HG02885 (cell line): ENCODE data around the gene FCGR3B.
"Not testable (repeated sequence)": the region's sequence is repeated elsewhere in the genome, so short reads cannot be mapped to it uniquely, and the experiment has no call there.

Source experiments
- ATAC-seq: cut with Tn5 transposase; IDR thresholded peaks from one replicate; pipeline ENCODE4 v1.9.1; 2021; ENCODE audit warnings: mild to moderate bottlenecking; ENCODE audit not compliant: unreplicated experiment, poor library complexity

Gene FCGR3B

DNA sequence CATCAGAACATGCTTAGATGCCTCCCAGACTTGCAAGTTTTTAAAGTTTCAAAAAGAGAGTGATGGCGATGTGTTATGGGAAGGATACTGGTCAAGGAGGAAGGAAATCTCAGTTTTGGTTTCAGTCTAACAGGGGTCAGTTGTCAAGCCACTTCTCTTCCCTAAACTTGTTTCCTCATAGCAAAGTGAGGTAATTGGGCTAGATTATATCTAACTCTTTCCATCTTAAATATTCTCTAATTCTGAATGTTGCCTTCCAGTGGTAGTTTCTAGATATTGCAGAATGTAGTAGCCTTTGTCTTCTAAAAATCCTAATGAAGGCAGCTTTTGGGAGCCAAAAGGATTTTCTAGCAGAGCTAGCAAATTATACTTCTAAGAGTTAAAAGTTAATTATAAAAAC is 11.7 kb upstream of the FCGR3B start:
- not testable (repeated sequence) for ATAC-seq

- not testable (repeated sequence) for ATAC-seq
Observed at GRCh38 chr1:161639203-161639602, 8.2 kb upstream of the FCGR3B start.

DNA sequence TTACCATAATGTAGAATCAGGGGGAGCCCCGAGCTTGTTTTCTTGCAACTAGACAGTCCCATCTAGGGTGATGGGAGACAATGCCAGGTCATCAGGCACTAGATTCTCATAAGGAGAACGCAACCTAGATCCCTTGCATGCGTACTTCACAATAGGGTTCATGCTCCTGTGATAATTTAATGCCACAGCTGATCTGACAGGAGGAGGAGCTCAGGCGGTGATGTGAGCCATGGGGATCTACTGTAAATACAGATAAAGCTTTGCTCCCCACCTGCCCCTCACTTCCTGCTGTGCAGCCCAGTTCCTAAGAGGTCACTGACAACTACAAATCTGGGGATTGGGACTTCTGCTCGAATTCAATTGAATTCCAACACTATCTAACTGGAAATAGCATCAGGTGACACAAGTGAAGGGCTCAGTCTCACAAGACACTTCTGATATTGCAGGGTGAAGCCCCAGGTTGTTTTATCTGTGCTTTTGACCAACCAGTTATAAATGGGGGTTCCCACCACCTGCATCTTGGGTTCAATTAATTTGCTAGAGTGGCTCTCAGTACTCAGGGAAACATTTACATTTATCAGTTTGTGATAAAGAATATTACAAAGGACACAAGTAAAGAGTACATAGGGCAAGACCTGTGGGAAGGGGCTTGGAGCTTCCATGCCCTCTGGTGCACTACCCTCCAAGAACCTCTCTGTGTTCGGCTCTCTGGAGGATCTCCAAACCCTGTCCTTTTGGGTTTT is 7.4 kb upstream of the FCGR3B start:
- ATAC-seq = not testable (repeated sequence)

GRCh38 chr1:161636976-161637375 is 6.0 kb upstream of the FCGR3B start:
- ATAC-seq = not testable (repeated sequence)

DNA sequence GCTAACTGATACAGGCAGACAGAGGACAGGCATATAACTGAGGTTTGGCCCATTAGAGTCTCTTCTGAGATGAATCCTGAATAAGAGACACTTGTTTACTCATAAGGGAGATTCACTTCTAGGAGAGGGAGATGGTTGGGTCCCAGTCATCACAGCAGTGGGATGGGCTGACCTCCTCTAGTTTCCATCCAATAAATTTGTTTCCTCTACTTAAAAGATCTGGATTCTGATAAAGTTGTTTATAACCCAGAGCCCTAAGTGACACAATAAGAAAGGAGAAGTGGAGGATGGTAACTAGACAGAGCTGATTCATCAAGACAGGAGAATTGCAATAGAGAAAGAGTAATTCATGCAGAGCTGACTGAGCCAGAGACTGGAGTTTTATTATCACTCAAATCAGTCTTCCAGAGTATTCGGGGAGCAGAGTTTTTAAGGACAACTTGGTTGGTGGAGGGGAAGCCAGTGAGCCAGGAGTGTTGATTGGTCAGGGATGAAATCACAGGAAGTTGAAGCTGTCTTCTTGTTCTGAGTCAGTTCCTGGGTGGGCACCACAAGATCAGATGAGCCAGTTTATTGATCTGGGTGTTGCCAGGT is 5.3 kb upstream of the FCGR3B start:
- not testable (repeated sequence) for ATAC-seq

- ATAC-seq = not testable (repeated sequence)
Observed at GRCh38 chr1:161634993-161635392, 4.0 kb upstream of the FCGR3B start.

DNA sequence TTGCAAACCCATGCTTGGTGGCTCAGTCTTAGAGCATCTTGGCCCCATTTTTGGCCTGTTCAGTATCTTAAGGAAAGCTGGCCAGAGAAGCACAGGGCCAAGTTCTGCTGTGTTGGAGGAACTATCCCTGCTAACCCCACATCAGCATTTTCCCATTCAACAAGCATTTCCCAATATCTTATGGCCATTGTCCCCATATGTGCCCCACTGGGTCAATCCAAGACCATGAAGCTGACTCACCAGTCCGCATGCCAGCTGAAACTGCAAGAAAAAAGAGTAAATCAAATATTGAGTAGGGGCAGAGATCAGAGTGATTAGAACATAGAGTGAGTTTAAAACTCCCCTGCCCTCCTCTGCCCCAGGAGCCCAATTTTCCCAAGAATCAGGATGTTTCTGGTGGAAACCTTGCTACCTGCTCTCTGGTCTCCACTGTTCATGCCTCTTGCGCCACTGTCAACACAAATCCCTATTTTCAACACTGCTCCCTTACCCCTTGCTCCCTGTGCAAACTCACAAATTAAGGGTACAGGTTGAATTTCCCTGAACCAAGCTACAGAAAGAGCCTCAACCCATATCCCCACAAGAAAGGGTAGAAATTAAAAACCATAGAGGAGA is 741 bp downstream of the FCGR3B start:
- ATAC-seq = not testable (repeated sequence)

DNA sequence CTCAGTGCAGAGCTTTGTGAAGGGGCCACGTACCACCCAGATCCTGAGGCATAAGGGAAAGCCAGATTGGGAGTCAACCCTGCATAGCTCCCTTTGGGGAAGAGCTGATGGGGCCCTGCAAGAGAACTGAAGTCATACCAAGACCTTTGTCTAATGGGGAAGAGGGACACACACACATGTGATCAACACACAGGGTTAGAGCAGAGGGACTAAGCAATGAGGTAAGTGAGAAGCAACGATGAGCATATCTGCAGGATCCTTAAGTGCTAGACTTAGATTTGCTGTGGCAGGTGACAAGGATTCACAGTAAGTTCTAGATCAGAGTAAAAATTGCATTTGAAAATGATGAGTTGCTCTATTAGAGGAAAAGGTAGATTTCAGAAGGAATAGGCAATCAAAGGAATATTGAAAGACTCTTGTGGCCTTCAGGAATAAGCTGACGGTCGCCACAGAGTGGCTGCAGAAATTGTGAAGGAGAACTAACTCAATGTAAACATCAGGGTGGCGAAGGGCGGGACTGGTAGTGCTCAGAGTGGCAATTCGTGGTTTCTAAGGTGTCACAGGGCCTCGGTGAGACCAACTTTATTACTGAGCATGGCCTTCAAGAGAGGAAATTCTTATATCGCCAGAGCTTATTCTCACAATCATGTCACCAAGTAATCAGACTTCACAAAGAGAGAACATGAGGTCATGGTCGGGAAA is 4.4 kb downstream of the FCGR3B start:
- not testable (repeated sequence) for ATAC-seq

DNA sequence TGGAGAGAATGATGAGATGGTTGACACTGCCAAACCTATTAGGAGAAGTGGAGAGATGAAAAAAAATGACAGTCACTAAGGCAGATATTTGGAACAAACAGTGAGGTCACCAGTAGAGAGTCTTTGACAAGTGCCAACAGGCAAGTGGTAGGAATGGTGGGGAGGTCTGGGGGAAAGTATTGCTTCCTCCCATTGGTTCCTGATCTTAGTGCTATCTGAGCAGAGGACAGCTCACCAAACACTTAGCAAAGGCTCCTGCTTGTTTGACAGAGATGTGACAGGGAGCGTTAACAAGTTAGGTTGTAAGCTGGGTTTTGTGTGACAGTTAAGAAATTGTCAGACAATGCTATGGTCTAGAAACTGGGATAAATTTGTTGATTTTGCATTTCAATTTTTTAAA is 6.4 kb downstream of the FCGR3B start:
- ATAC-seq = not testable (repeated sequence)

- ATAC-seq = peak; percentile 50
Observed at GRCh38 chr1:161623401-161624051, 7.5 kb downstream of the FCGR3B start.

GRCh38 chr1:161622054-161622453 is 8.9 kb downstream of the FCGR3B start:
- ATAC-seq = peak; percentile 31

DNA sequence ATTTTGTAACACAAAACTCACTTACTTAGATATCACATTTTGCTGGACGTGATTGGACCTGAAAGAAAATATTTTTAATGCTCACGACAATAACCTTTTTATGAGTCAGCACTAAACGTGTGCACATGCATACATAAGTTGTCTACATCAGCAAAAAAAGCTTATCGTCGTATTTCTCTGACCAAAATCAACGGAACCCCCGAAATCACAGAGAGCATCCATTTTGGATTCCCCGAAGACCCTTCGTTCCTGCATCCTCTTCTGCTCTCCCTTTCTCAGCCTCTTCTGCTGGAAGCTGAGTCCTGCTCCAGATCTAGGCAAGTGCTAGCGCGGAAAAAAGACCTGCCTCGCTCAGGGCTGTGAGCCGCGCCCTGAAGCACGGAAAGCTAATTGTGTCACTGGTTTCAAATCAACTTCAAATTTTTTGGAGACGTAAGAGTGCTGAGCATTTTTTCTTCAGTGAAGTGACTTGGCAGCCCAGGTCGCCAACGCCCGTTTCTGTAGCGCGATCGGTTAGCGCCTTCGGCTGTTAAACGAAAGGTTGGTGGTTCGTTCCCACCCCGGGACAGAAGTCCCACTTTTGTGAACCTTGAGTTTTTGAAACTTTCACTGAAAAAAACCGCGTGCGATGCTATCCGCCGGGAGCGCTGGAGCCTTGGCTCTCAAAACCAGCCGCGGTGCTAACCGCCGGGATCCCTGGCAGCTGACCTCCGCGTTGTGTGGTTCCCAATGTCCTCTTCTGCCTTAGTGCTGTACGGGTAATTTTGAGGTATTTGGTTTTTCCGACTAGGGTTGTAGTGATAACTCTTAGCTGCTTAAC is 9.6 kb downstream of the FCGR3B start:
- peak; percentile 56 for ATAC-seq

- not testable (repeated sequence) for ATAC-seq
Observed at GRCh38 chr1:161620399-161620798, 10.6 kb downstream of the FCGR3B start.

DNA sequence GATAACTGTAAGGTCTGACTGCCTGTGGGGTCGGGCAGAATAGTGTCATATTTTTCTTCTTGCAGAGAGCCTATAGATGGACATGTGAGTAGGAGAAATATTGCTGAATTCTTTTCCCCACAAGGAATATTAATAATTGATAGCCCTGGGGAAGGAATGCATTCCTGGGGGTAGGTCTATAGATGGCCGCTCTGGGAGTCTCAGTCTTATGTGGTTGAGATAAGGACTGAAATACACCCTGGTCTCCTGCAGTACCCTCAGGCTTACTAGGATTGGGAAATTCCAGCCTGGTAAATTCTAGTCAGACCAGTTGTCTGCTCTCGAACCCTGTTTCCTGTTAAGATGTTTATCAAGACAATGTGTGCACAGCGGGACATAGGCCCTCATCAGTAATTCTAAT is 12.5 kb downstream of the FCGR3B start:
- not testable (repeated sequence) for ATAC-seq

GRCh38 chr1:161616417-161616816 is 14.6 kb downstream of the FCGR3B start:
- ATAC-seq = not testable (repeated sequence)

GRCh38 chr1:161613142-161613514 is 17.8 kb downstream of the FCGR3B start:
- ATAC-seq = not testable (repeated sequence)

- peak; percentile 85 for ATAC-seq
Observed at GRCh38 chr1:161612322-161613141, 18.4 kb downstream of the FCGR3B start.

- ATAC-seq = peak; percentile 3
Observed at GRCh38 chr1:161611866-161612321, 19.1 kb downstream of the FCGR3B start.

DNA sequence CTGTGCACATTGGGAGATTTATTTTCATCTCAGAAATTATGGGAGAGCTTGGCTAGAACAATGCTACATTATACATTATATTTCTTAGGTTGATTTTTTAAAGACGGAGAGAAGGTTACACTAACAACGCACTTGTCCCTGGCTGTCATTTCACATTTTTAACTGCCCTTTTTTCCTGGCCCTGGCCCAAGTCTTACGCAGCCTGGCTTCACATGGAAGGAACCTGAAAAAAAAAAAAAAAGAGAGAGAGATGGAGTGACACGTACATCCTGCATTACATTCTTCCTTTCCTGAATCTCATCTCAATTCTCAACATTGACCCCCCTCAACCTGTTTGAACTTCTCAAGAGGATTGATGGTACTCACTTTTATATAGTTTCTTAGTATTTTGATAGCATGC is 20.8 kb downstream of the FCGR3B start:
- not testable (repeated sequence) for ATAC-seq
